Mesendoderm (in vitro differentiated cells): ENCODE data around the gene SCN1A.
"Not testable (repeated sequence)": the region's sequence is repeated elsewhere in the genome, so short reads cannot be mapped to it uniquely, and the experiment has no call there.

Experiments
- DNase-seq: peaks from one replicate; pipeline ENCODE4 v3.0.0; 2013
- H2AK5ac ChIP-seq: 2 replicates; pipeline ENCODE4 v1.6.1; 2013; ENCODE audit warnings: low read length, inconsistent platforms
- H2BK120ac ChIP-seq: 2 replicates; pipeline ENCODE4 v1.6.1; 2013; ENCODE audit warnings: low read depth, mild to moderate bottlenecking, low read length, moderate library complexity, mixed read lengths
- H2BK15ac ChIP-seq: replicated peaks from 2 replicates; pipeline ENCODE4 v1.6.1; 2013; ENCODE audit warnings: low read depth, mild to moderate bottlenecking, moderate library complexity
- H2BK5ac ChIP-seq: 2 replicates; pipeline ENCODE4 v1.6.1; 2013; ENCODE audit warnings: low read length, inconsistent platforms
- H3K18ac ChIP-seq: 2 replicates; pipeline ENCODE4 v1.6.1; 2013; ENCODE audit warnings: mild to moderate bottlenecking, low read length, mixed read lengths
- H3K23ac ChIP-seq: one replicate; pipeline ENCODE4 v1.6.1; 2013; ENCODE audit warnings: low read length
- H3K27ac ChIP-seq: 2 replicates; pipeline ENCODE4 v1.5.1; 2013; ENCODE audit warnings: low read depth, mild to moderate bottlenecking, inconsistent platforms, low read length, moderate library complexity
- H3K27me3 ChIP-seq: 2 replicates; pipeline ENCODE4 v1.6.1; 2013; ENCODE audit warnings: low read length, control low read depth, mild to moderate bottlenecking, inconsistent platforms; ENCODE audit not compliant: insufficient read depth, poor library complexity
- H3K36me3 ChIP-seq: 2 replicates; pipeline ENCODE4 v1.6.1; 2013; ENCODE audit warnings: low read length, inconsistent platforms; ENCODE audit not compliant: control insufficient read depth, insufficient read depth
- H3K4ac ChIP-seq: one replicate; pipeline ENCODE4 v1.6.1; 2013; ENCODE audit warnings: low read depth, mild to moderate bottlenecking, low read length, moderate library complexity
- H3K4me1 ChIP-seq: 2 replicates; pipeline ENCODE4 v1.6.1; 2013; ENCODE audit warnings: low read depth, low read length, inconsistent platforms; ENCODE audit not compliant: control insufficient read depth
- H3K4me2 ChIP-seq: 2 replicates; pipeline ENCODE4 v1.6.1; 2013; ENCODE audit warnings: low read length
- H3K4me3 ChIP-seq: 2 replicates; pipeline ENCODE4 v1.5.1; 2013; ENCODE audit warnings: mild to moderate bottlenecking, low read length
- H3K56ac ChIP-seq: one replicate; pipeline ENCODE4 v1.6.1; 2013; ENCODE audit warnings: low read length
- H3K79me1 ChIP-seq: 2 replicates; pipeline ENCODE4 v1.6.1; 2013; ENCODE audit warnings: low read length, inconsistent platforms
- H3K79me2 ChIP-seq: 2 replicates; pipeline ENCODE4 v1.6.1; 2013; ENCODE audit warnings: mild to moderate bottlenecking, low read length; ENCODE audit not compliant: control insufficient read depth, insufficient read depth
- H3K9ac ChIP-seq: 2 replicates; pipeline ENCODE4 v1.6.1; 2013; ENCODE audit warnings: low read length, inconsistent platforms
- H4K5ac ChIP-seq: one replicate; pipeline ENCODE4 v1.6.1; 2013; ENCODE audit warnings: low read length
- H4K8ac ChIP-seq: one replicate; pipeline ENCODE4 v1.6.1; 2013; ENCODE audit warnings: low read depth, mild to moderate bottlenecking, control low read depth, low read length, moderate library complexity
- WGBS: extraction: QIAGEN DNeasy Blood & Tissue Kit; methylation state at CpG from one replicate; pipeline ENCODE4 v1.1.7; 2013; ENCODE audit warnings: low lambda C conversion rate, missing lambda C conversion rate; ENCODE audit not compliant: insufficient coverage; ENCODE audit errors: extremely low coverage; 5-methylcytosine and 5-hydroxymethylcytosine counted together

The SCN1A gene

DNA sequence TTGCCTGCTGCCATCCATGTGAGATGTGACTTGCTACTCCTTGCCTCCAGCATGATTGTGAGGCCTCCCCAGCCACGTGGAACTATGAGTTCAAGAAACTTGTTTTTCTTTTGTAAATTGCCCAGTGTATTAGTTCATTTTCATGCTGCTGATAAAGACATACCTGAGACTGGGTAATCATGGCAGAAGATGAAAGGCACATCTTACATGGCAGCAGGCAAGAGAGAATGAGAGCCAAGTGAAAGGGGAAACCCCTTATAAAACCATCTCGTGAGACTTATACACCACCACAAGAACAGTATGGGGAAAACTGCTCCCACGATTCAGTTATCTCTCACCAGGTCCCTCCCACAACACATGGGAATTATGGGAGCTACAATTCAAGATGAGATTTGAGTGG lies 11.7 kb upstream of the SCN1A start:
- H3K27me3 ChIP-seq, H3K56ac ChIP-seq, H3K4ac ChIP-seq, H2BK120ac ChIP-seq, H3K79me1 ChIP-seq, H3K27ac ChIP-seq, H4K5ac ChIP-seq, H3K18ac ChIP-seq, H3K4me2 ChIP-seq, H3K4me1 ChIP-seq, H2BK5ac ChIP-seq, H3K9ac ChIP-seq, DNase-seq, H2AK5ac ChIP-seq, H2BK15ac ChIP-seq, H3K4me3 ChIP-seq, H3K36me3 ChIP-seq, H3K79me2 ChIP-seq, H3K23ac ChIP-seq, H4K8ac ChIP-seq: not testable (repeated sequence)
- WGBS = no CpG with 5 or more reads among the region's 3 CpGs

DNA sequence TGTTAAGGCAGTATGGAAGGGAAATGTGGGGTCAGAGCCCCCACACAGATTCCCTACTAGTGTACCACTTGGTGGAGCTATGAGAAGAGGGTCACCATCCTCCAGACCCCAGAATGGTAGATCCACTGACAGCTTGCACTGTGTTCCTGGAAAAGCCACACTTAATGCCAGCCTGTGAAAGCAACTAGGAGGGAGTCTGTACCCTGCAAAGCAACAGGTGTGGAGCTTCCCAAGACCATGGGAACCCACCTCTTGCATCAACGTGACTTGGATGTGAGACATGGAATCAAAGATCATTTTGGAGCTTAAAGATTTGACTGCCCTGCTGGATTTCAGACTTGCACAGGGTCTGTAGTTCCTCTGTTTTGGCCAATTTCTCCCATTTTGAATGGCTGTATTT lies 10.8 kb upstream of the SCN1A start:
- no peak overlapping the region for H3K27ac ChIP-seq
- H3K79me1 ChIP-seq = no peaks in the 10 kb centered on the region
- no peaks in the 10 kb centered on the region for H3K79me2 ChIP-seq
- no peaks in the 10 kb centered on the region for H3K4me1 ChIP-seq
- H2AK5ac ChIP-seq = no peak overlapping the region
- no peak overlapping the region for H4K8ac ChIP-seq
- no peak overlapping the region for H3K23ac ChIP-seq
- H3K4ac ChIP-seq = no peak overlapping the region
- H2BK5ac ChIP-seq = no peak overlapping the region
- no peak overlapping the region for H3K4me3 ChIP-seq
- H4K5ac ChIP-seq = no peak overlapping the region
- no peak overlapping the region for H3K18ac ChIP-seq
- no peaks in the 10 kb centered on the region for H3K27me3 ChIP-seq
- H3K9ac ChIP-seq = no peak overlapping the region
- DNase-seq = no peak
- H3K4me2 ChIP-seq = no peak overlapping the region
- no CpG with 5 or more reads among the region's 1 CpG for WGBS
- H2BK120ac ChIP-seq = no peak overlapping the region
- no peak overlapping the region for H3K56ac ChIP-seq
- H3K36me3 ChIP-seq = no peaks in the 10 kb centered on the region
- H2BK15ac ChIP-seq = no peak overlapping the region

DNA sequence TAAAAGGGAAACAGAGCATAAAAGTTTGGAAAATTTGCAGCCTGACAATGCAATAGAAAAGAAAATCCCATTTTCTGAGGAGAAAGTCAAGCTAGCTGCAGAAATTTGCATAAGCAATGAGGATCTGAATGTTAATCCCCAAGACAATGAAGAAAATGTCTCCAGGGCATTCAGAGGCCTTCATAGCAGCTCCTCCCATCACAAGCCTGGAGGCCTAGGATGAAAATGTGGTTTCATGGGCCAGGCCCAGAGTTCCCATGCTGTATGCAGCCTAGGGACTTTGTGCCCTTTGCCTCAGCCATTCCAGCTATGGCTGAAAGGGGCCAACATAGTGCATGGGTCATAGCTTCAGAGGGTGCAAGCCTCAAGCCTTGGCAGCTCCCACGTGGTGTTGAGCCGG lies 10.3 kb upstream of the SCN1A start:
- no CpG with 5 or more reads among the region's 2 CpGs for WGBS
- Histone ChIP-seq H3K27ac (no peak overlapping the region), H2BK5ac (no peak overlapping the region), H3K4me1 (no peaks in the 10 kb centered on the region), H2BK15ac (no peak overlapping the region), H3K79me1 (no peaks in the 10 kb centered on the region), H2BK120ac (no peak overlapping the region), H3K56ac (no peak overlapping the region), H3K4me2 (no peak overlapping the region), H3K9ac (no peak overlapping the region), H3K79me2 (no peaks in the 10 kb centered on the region), H3K4ac (no peak overlapping the region), H2AK5ac (no peak overlapping the region), H4K5ac (no peak overlapping the region), H3K18ac (no peak overlapping the region), H3K23ac (no peak overlapping the region), H3K4me3 (no peak overlapping the region), H4K8ac (no peak overlapping the region), H3K36me3 (no peaks in the 10 kb centered on the region), H3K27me3 (no peaks in the 10 kb centered on the region)
- DNase-seq = peak; percentile 70

DNA sequence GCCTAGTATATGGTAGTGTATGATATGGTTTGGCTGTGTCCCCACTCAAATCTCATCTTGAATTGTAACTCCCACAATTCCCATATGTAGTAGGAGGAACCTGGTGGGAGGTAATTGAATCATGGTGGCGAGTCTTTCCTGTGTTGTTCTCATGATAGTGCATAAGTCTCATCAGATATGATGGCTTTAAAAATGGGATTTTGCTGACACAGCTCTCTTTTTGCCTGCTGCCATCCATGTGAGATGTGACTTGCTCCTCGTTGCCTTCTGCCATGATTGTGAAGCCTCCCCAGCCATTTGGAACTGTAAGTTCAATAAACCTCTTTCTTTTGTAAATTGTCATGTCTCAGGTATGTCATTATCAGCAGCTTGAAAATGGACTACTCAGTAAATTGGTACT lies 9.5 kb upstream of the SCN1A start:
- no peak overlapping the region for H2BK120ac ChIP-seq
- no peak overlapping the region for H3K4me2 ChIP-seq
- H4K5ac ChIP-seq = no peak overlapping the region
- no peak overlapping the region for H3K9ac ChIP-seq
- H3K36me3 ChIP-seq = no peaks in the 10 kb centered on the region
- no peak overlapping the region for H3K4me3 ChIP-seq
- H3K18ac ChIP-seq = no peak overlapping the region
- no peak for DNase-seq
- H3K27ac ChIP-seq = no peak overlapping the region
- H3K23ac ChIP-seq = no peak overlapping the region
- no peak overlapping the region for H3K56ac ChIP-seq
- H2AK5ac ChIP-seq = no peak overlapping the region
- no peaks in the 10 kb centered on the region for H3K27me3 ChIP-seq
- no peaks in the 10 kb centered on the region for H3K4me1 ChIP-seq
- no peak overlapping the region for H3K4ac ChIP-seq
- WGBS = no CpG with 5 or more reads among the region's 2 CpGs
- H2BK15ac ChIP-seq = no peak overlapping the region
- H2BK5ac ChIP-seq = no peak overlapping the region
- H3K79me1 ChIP-seq = no peaks in the 10 kb centered on the region
- H3K79me2 ChIP-seq = no peaks in the 10 kb centered on the region
- H4K8ac ChIP-seq = no peak overlapping the region

DNA sequence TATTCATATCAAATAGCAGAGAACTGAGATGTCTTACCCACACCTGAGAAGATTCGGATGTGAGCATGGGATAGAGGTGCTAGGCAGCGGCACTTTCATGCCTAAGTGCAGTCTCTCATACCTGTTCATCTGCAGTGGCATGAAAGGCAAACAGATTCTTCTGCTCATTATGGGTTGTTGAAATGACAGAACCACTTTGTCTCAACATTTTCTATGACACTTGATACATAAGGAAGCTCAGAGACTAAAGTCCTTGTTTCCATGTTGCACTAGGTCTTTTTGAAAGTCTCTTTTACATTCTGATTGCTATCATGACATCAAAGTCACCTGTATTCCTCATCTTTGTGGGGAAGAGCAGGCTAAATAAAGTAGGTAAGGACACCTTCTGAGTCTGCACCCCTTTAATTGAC lies 8.0 kb upstream of the SCN1A start:
- no peak overlapping the region for H3K4me3 ChIP-seq
- H3K79me1 ChIP-seq = no peaks in the 10 kb centered on the region
- H3K18ac ChIP-seq = no peak overlapping the region
- H3K4me2 ChIP-seq = no peak overlapping the region
- H4K5ac ChIP-seq = no peak overlapping the region
- no peak for DNase-seq
- H4K8ac ChIP-seq = no peak overlapping the region
- no peak overlapping the region for H3K56ac ChIP-seq
- WGBS = no CpG with 5 or more reads among the region's 2 CpGs
- no peak overlapping the region for H2BK15ac ChIP-seq
- no peaks in the 10 kb centered on the region for H3K79me2 ChIP-seq
- H2BK120ac ChIP-seq = no peak overlapping the region
- no peak overlapping the region for H3K4ac ChIP-seq
- no peak overlapping the region for H2BK5ac ChIP-seq
- no peak overlapping the region for H3K9ac ChIP-seq
- H3K4me1 ChIP-seq = no peaks in the 10 kb centered on the region
- no peak overlapping the region for H3K23ac ChIP-seq
- H3K27me3 ChIP-seq = no peaks in the 10 kb centered on the region
- H3K36me3 ChIP-seq = no peaks in the 10 kb centered on the region
- H2AK5ac ChIP-seq = no peak overlapping the region
- H3K27ac ChIP-seq = no peak overlapping the region

DNA sequence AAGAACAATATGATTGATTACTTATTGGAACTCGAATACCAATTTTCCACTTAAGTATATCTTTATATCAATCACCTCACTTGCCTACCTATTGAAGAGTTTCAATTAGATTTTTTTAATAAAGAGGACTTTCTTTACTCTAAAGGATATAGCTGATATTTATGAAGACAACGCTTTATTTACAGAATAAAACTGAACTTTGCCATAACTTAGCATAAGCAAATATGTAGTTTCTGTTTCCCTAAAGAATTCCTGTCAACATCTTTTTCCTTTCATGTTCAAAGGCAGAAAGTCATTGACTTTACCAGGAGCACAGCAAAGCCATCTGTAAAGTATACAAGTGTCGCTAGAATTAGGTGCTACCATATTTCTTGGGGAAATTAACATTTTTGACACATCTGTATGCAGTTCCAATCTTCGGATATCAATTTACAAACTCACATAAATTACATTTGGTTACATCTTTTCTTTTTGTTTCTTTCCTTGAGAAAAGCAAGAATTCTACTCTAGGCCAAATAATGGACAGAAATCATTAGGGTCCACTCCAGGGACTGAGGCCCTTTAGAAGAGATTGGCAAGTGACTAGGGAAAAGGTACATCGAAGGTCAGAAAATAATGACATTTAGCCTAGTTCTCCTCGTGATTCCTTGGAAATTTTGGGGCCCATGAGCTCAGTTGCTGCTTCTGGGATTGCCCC lies 7.5 kb upstream of the SCN1A start:
- no peaks in the 10 kb centered on the region for H3K4me1 ChIP-seq
- no peak overlapping the region for H3K18ac ChIP-seq
- H3K9ac ChIP-seq = no peak overlapping the region
- no peak overlapping the region for H4K8ac ChIP-seq
- no peak overlapping the region for H2AK5ac ChIP-seq
- H3K79me2 ChIP-seq = no peaks in the 10 kb centered on the region
- no CpG with 5 or more reads among the region's 6 CpGs for WGBS
- no peak overlapping the region for H3K23ac ChIP-seq
- H2BK15ac ChIP-seq = no peak overlapping the region
- no peak overlapping the region for H4K5ac ChIP-seq
- no peaks in the 10 kb centered on the region for H3K79me1 ChIP-seq
- no peak overlapping the region for H3K4ac ChIP-seq
- no peaks in the 10 kb centered on the region for H3K27me3 ChIP-seq
- H3K36me3 ChIP-seq = no peaks in the 10 kb centered on the region
- H3K27ac ChIP-seq = no peak overlapping the region
- no peak overlapping the region for H2BK5ac ChIP-seq
- H2BK120ac ChIP-seq = no peak overlapping the region
- H3K4me3 ChIP-seq = no peak overlapping the region
- DNase-seq = no peak
- H3K56ac ChIP-seq = no peak overlapping the region
- no peak overlapping the region for H3K4me2 ChIP-seq
